Skeletal muscle tissue (tissue), 4 donors: ENCODE data around the gene TRH. TPM values are rescaled to one million over a fixed set of nuclear protein-coding genes. Genes with fewer than 3 reads are reported as not detected.

Experiments used
- H3K27ac ChIP-seq: one replicate; pipeline ENCODE4 v1.7.0; 2013; ENCODE audit warnings: mild to moderate bottlenecking, low read depth, low read length, inconsistent platforms
- H3K27me3 ChIP-seq, 3 donors: one replicate each; pipeline ENCODE4 v1.7.0; 2013; ENCODE audit warnings: low read length in 3 of 3; ENCODE audit not compliant: control insufficient read depth in 3 of 3, insufficient read depth in 3 of 3
- H3K36me3 ChIP-seq, 3 donors: one replicate each; pipeline ENCODE4 v1.7.0; 2013; ENCODE audit warnings: low read length in 3 of 3; ENCODE audit not compliant: control insufficient read depth in 3 of 3, insufficient read depth in 3 of 3
- H3K4me1 ChIP-seq, 3 donors: one replicate each; pipeline ENCODE4 v1.7.0; 2013; ENCODE audit warnings: low read length in 3 of 3, mild to moderate bottlenecking in 3 of 3; ENCODE audit not compliant: control insufficient read depth in 3 of 3, insufficient read depth in 3 of 3
- H3K4me3 ChIP-seq, 3 donors: one replicate each; pipeline ENCODE4 v1.7.0; 2013; ENCODE audit warnings: low read length in 3 of 3
- H3K9ac ChIP-seq, 3 donors: one replicate each; pipeline ENCODE4 v1.7.0; 2013; ENCODE audit warnings: low read length in 3 of 3, mild to moderate bottlenecking in 3 of 3, moderate library complexity in 2 of 3, low read depth in 1 of 3
- H3K9me3 ChIP-seq, 3 donors: one replicate each; pipeline ENCODE4 v1.7.0; 2013; ENCODE audit warnings: low read length in 3 of 3; ENCODE audit not compliant: control insufficient read depth in 3 of 3
- total RNA-seq: library from RNA; depleted of rRNA; stranded (reverse); fragments of >200 nt; gene quantifications from one replicate; pipeline ENCODE4 v1.2.3, GENCODE V29; 2014
- donor health status: Osteomylitis.

TRH gene, protein sequence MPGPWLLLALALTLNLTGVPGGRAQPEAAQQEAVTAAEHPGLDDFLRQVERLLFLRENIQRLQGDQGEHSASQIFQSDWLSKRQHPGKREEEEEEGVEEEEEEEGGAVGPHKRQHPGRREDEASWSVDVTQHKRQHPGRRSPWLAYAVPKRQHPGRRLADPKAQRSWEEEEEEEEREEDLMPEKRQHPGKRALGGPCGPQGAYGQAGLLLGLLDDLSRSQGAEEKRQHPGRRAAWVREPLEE
- 0.52 TPM for total RNA-seq

DNA sequence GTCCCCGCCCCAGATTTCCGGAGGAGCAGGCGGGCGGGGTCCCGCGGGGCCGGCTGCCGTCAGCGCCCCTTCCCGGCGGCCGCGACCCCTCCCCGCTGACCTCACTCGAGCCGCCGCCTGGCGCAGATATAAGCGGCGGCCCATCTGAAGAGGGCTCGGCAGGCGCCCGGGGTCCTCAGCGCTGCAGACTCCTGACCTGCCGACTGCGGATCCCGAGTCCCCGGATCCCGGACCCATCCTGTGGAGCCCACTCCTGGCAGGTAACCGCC is at the start of gene TRH:
Gene TRH, plus strand, starts transcription at position 157 of the 269 bp plus-strand sequence. CDS start 1,097 bp downstream, outside the sequence.
- no peak within 1 kb of the TSS for H3K27ac ChIP-seq
- peaks cover 8 to 14% (median 8%) of the 10 kb centered on the region in 3 donors for H3K4me1 ChIP-seq
- H3K9ac ChIP-seq, result no peak within 1 kb of the TSS
- peak within 1 kb of the TSS; percentile 49 to 52 (median 51) for H3K4me3 ChIP-seq
- peaks cover 48 to 54% (median 51%) of the 10 kb centered on the region in 3 donors for H3K27me3 ChIP-seq
- no peaks in the 10 kb centered on the region for H3K36me3 ChIP-seq
- H3K9me3 ChIP-seq, result no peaks in the 10 kb centered on the region

GRCh38 chr3:129927072-129927471 is 47.4 kb upstream of the TRH start:
- H3K27ac ChIP-seq, result no peak overlapping the region
- H3K4me3 ChIP-seq, result no peak overlapping the region
- H3K9me3 ChIP-seq, result peaks cover 0 to 6% (median 0%) of the 10 kb centered on the region in 3 donors
- no peaks in the 10 kb centered on the region for H3K36me3 ChIP-seq
- H3K4me1 ChIP-seq, result no peaks in the 10 kb centered on the region
- H3K27me3 ChIP-seq, result no peaks in the 10 kb centered on the region
- H3K9ac ChIP-seq, result no peak overlapping the region

- no peak overlapping the region for H3K9ac ChIP-seq
- H3K27me3 ChIP-seq, result peaks cover 0 to 4% (median 0%) of the 10 kb centered on the region in 3 donors
- H3K27ac ChIP-seq, result no peak overlapping the region
- no peak overlapping the region for H3K4me3 ChIP-seq
- H3K9me3 ChIP-seq, result peaks cover 0 to 6% (median 0%) of the 10 kb centered on the region in 3 donors
- H3K36me3 ChIP-seq, result no peaks in the 10 kb centered on the region
- H3K4me1 ChIP-seq, result peaks cover 0 to under 1% (median 0%) of the 10 kb centered on the region in 3 donors
These were observed 45.1 kb upstream of the TRH start for GRCh38 chr3:129929383-129929782.

DNA sequence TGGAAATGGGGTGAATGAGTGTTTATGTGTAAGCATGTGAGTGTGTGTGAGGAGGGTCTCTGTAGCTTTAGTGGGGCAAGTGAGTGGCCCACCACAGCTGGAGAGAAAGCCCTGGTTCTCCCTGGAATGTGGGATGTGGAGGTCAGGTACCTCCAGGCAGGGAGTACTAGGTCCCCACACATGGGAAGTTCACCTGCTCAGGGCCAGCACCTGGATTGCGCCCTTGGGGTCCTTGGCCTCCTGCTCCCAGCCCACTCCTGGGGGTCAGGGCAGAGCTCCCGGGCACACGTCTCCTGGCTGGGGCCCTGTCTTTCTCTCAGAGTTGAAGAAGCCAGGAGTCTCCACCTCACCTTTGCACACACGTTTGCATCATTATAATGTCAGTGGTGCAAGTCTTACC is 41.0 kb upstream of the TRH start:
- Histone ChIP-seq H3K9ac (no peak overlapping the region), H3K27me3 (peaks cover 0 to 4% (median 0%) of the 10 kb centered on the region in 3 donors), H3K4me1 (peaks cover 0 to 4% (median 2%) of the 10 kb centered on the region in 3 donors), H3K27ac (no peak overlapping the region), H3K4me3 (no peak overlapping the region), H3K9me3 (peaks cover 0 to 6% (median 0%) of the 10 kb centered on the region in 3 donors), H3K36me3 (no peaks in the 10 kb centered on the region)

- H3K9ac ChIP-seq, result peak overlapping the region; percentile 35 to 55 (median 42)
- peak overlapping the region; percentile 35 to 73 (median 57) for H3K4me3 ChIP-seq
These were observed 40.0 kb upstream of the TRH start for GRCh38 chr3:129934234-129935123.

GRCh38 chr3:129936757-129937156 is 37.8 kb upstream of the TRH start:
- peak overlapping the region; percentile 57 to 73 (median 72) for H3K4me3 ChIP-seq
- H3K27ac ChIP-seq, result peak overlapping the region; percentile 44
- H3K9me3 ChIP-seq, result no peaks in the 10 kb centered on the region
- peaks cover 0 to 4% (median 2%) of the 10 kb centered on the region in 3 donors for H3K4me1 ChIP-seq
- H3K27me3 ChIP-seq, result peaks cover 0 to 4% (median 0%) of the 10 kb centered on the region in 3 donors
- no peaks in the 10 kb centered on the region for H3K36me3 ChIP-seq
- peak overlapping the region; percentile 0 to 51 (median 20) for H3K9ac ChIP-seq

More at GRCh38 chr3:129934234-129935123, 40.0 kb upstream of the TRH start:
- Histone ChIP-seq H3K4me1 (peaks cover 0 to 4% (median 2%) of the 10 kb centered on the region in 3 donors), H3K9me3 (peaks cover 0 to 3% (median 0%) of the 10 kb centered on the region in 3 donors), H3K27me3 (peaks cover 0 to 4% (median 0%) of the 10 kb centered on the region in 3 donors), H3K27ac (no peak overlapping the region), H3K36me3 (no peaks in the 10 kb centered on the region)

DNA sequence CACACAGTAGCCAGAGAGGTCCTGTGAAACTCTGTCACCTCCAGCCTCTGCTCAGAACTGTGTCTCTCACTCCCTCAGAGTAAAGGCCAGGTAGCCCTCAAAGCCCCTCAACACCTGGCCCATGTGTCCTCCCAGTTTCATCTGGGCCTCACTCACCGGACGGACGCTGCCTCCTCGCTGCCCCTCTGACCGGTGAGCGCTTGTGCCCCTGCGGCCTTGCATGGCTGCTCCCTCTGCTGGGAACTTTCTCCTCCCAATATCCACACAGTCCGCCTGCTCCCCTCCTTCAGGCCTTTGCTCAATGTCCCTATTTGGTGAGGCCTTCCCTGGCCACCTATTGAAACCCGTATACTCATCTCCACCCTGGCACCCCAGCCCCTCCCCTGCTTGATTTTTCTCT is 36.8 kb upstream of the TRH start:
- no peaks in the 10 kb centered on the region for H3K9me3 ChIP-seq
- H3K36me3 ChIP-seq, result no peaks in the 10 kb centered on the region
- peaks cover 0 to 4% (median 2%) of the 10 kb centered on the region in 3 donors for H3K4me1 ChIP-seq
- H3K27me3 ChIP-seq, result peaks cover 0 to 4% (median 0%) of the 10 kb centered on the region in 3 donors
- no peak overlapping the region for H3K4me3 ChIP-seq
- no peak overlapping the region for H3K9ac ChIP-seq
- H3K27ac ChIP-seq, result no peak overlapping the region

DNA sequence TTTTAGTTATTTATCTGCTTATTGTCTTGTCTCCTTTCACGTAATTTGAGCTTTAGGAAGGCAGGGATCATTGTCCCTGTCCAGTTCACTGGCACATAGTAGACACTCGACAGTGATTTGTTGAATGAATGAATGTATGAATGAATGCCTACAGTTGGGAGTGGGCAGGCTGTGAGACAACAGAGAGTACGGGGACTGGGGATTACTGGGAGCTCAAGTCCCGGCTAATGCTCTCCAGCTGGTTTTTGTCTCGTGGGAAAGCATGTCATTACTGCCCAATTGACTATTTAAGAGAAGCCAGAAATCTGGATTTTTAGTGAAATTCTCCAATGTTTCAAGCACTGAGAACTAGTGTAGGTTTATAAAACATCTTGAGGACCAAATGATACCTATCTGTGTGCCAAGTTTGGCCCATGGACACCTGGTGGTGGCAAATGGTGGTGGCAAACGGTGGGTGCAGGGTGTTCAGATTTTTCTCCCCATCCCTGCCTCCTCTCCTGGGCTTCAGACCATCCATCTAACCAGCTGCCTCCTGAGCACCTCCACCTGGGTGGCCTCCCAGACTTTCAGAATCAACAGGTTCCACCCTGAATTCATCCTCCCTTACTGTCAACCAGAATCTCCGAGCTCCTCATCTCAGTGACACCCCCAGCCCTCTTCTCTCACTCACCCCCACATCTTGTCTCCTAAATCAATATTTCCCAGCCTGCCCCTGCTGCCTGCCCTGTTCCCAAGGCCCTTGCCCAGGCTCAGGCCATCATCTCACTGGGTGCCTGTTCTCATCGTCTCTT is 36.2 kb upstream of the TRH start:
- Histone ChIP-seq H3K4me1 (peaks cover 0 to 4% (median 2%) of the 10 kb centered on the region in 3 donors), H3K27ac (no peak overlapping the region), H3K9me3 (no peaks in the 10 kb centered on the region), H3K9ac (no peak overlapping the region), H3K4me3 (no peak overlapping the region), H3K36me3 (no peaks in the 10 kb centered on the region), H3K27me3 (peaks cover 0 to 3% (median 0%) of the 10 kb centered on the region in 3 donors)

DNA sequence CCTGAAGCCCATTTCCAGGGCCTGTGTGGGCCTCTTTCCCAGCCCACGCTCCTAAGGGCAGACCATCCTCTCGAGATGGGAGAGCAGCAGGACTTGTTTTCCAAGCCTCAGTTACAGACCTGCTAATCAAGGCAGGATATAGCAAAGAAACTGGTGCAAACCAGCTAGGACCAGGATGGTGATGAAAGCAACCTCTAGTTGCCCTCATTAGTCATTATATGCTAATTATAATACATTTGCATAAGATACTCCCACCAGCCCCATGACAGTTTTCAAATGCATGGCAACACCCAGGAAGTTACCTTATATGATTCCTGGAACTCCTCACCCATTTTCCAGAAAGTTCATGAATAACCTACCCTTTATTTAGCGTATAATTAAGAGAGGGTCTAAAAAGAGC is 34.4 kb upstream of the TRH start:
- H3K27ac ChIP-seq, result no peak overlapping the region
- no peak overlapping the region for H3K4me3 ChIP-seq
- H3K9me3 ChIP-seq, result no peaks in the 10 kb centered on the region
- no peak overlapping the region for H3K9ac ChIP-seq
- H3K27me3 ChIP-seq, result peaks cover 0 to 4% (median 3%) of the 10 kb centered on the region in 3 donors
- H3K36me3 ChIP-seq, result no peaks in the 10 kb centered on the region
- H3K4me1 ChIP-seq, result peaks cover 0 to 4% (median 0%) of the 10 kb centered on the region in 3 donors
